Stimulated activated CD8-positive, alpha-beta memory T cell treated with anti-CD3 and anti-CD28 coated beads, Interleukin-15, amount 100 ng/mL, for 1 hour (primary cell): Measurements from ENCODE around the gene FRYL.
"Not testable (repeated sequence)": the region's sequence is repeated elsewhere in the genome, so short reads cannot be mapped to it uniquely, and the experiment has no call there.

Source experiments
- DNase-seq: peaks from one replicate; pipeline ENCODE4 v3.0.0-alpha.2; 2020; ENCODE audit warnings: low read depth

FRYL gene

DNA sequence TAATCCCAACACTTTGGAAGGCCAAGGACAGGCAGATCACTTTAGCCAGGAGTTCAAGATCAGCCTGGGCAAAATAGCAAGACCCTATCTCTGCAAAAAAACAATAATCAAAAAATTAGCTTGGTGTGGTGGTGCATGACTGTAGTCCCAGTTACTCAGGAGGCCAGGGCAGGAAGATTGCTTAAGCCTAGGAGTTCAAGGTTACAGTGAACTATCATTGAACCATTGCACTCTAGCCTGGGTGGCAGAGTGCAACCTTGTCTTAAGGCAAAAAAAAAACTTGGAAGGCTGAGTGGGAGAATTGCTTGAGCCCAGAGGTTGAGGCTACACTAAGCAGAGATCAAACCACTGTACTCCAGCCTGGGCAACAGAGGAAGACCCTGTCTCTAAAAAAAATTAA is 5.2 kb upstream of the FRYL start:
- DNase-seq, result no peak

DNA sequence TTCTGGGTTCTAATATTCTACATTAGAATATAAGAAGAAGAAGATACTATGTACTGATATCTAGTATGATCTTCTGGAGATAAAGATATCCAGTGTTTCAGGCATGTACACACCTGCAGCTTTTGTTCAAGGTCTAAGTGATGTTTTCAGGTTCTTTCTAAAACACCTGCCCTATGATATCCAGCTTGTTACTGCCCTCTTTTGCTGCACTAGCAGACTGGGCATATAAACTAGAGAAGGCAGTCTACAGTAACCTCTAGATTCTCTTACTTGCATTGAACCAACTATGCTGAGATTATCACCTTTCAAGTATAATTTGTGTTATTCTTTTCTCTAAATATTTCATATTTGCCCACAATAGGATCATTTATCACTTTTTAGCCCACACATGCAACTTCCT is 1.9 kb upstream of the FRYL start:
- no peak for DNase-seq

DNA sequence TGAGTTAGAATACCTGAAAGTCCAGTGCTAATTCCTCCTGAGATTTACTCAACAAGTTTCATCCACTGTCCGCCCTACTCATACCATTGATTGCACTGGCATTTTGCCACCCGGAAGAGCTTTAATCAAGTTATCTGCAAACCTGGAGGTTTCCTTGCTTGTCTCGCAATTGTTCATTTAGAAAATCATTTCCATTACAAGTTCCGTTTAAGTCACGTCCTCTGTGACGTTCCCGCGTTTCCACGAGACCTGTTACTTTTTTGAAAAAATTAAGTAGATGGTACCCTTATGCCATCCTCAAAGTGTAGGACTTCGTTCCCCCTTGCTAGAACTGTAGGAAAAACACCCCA is 761 bp upstream of the FRYL start:
- DNase-seq, result no peak

DNA sequence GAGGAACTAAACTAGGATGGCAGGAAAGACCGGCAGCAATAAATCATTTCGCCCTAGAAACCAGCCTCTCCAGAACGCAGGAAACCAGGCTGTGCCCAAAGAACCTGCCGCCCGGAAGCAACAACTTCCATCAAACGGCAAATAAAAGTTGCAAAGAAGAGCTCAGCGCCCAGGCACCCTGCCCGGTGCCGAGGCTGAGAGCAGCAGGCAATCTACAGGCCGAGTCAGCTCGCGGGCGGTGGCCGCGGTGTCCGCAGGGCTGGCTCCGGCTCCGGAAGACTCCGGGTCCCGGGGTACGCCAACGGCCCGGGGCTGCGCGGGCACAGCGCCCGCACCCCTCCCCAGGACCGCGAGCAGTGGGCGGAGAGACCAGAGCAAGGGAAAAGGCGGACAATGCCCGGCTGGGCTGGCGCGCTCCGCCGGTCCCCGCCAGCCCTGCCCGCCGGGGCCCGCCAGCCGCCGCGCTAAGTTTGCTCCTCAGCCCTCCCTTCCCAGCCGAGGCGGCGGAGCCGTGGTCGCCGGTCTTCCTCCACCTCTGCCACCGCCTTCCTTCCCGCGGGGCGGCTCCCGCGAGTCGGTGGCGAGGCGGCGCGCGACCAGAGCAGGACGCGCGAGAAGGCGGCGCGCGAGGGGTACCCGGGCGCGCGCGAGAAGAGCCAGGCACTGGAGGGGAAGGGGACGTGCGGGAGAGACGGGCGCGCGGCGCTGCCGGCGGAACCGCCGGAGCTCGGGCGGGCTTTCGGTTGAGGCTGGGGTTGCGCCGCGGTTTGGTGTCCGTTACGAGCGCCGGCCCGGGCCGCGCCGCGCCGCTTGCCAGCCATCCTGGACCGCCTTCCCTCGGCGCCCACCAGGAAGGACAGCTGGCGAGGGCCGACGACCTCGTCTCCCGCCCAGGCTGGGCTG is 733 bp downstream of the FRYL start:
- peak; percentile 26 for DNase-seq

DNA sequence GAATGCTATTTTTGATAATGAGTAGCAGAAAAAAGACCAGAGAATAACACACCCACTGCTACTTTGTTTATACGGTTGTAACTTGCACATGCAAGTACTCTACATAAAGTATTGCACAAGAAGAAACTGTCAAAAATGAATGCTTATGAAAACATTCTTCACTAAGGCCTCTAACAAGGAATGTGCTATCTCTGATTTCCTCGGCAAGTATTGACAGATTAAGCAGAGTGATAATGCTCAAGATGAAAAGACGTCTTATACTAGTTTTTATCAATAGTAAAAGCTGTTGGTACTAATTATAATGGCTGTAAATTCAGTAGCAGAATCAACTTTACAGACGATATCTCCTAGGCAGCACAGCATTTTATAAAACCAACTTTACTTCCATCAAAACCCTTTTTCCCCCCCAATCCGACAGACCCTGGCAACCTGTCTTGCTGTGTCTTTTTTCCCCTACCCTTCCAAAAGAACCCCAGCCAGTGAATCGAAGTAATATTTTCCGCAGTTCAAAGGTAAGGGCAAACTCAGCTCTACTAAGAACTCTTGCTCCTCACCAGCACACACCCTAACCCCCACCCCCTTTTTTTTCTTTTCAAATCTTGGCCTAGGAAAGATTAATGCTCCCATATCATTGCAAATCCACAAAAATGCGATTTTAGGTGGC is 1.5 kb downstream of the FRYL start:
- DNase-seq, result no peak

DNA sequence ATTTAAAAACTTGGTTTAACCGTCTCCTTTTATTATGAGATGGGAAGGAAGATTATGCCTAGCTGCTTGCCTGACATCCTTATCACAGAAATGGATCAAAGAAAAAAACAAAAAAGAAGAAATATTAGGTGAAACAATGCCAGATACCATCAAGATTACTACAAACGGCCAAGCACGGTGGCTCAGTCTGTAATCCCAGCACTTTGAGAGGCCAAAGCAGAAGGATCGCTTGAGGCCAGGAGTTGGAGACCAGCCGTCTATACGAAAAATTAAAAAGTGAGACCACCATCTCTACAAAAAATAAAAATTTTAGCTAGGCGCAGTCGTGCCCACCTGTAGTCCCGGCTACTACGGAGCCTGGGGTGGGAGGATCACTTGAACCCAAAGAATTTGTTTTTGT is 2.3 kb downstream of the FRYL start:
- DNase-seq, result no peak

DNA sequence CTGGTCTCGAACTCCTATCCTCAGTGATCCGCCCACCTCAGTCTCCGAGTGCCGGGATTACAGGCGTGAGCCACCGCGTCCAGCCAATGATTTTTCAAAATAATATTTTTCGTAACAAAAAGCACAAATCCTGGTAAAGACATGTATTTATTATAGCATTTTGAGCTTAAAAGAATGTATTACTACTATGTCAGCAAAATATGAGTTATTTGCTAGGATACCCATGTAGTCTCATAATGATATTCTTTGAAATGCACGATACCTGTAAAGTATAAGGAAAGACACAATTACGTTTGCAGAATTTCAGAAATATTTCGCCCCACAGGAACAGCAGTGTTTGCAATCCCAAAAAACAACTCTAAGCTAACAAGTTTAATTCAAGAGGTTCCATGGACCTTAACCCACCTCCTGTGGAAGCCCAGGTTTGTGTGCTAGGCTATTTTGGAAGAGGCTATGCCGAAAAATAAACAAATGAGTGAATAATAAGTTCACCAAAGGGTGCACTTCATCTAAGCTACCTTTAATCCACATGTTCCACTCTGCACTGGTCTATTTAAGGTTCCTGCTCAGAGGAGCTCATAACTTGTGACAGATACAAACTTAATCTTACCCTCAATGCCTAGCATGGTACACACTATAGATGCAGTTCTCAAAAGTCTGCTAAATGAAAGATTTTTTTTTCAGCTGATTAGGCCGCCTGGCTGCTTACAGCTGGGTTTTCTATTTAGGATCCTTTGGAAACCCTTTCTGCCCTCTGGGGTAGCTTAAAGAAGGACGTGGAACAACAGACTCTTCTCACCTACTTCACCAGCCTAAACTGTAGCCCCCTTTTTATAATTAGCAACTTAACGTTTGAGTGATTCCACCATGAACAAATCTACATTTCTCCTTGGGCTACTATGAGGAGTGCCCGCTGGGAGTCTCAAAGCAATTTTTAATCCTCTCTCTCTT is 5.0 kb downstream of the FRYL start:
- DNase-seq, result no peak

DNA sequence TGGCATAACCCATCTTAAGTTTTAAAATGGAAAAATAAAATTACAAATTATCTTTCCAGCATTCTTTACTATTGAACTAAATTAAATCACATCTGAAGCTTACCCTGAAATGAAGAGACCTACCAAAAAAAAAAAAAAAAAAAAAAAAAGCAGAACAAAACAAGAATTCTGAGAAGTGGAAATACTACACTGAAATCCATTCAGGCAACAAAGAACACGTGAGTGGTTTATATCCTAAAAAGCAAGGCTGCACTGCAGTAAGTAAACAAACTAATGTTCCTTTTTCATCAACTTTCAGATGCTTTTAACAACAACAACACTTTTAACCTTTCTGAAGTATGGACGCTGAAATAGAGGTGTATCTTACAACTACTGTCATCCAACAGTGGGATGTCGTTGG is 7.5 kb downstream of the FRYL start:
- no peak for DNase-seq

DNA sequence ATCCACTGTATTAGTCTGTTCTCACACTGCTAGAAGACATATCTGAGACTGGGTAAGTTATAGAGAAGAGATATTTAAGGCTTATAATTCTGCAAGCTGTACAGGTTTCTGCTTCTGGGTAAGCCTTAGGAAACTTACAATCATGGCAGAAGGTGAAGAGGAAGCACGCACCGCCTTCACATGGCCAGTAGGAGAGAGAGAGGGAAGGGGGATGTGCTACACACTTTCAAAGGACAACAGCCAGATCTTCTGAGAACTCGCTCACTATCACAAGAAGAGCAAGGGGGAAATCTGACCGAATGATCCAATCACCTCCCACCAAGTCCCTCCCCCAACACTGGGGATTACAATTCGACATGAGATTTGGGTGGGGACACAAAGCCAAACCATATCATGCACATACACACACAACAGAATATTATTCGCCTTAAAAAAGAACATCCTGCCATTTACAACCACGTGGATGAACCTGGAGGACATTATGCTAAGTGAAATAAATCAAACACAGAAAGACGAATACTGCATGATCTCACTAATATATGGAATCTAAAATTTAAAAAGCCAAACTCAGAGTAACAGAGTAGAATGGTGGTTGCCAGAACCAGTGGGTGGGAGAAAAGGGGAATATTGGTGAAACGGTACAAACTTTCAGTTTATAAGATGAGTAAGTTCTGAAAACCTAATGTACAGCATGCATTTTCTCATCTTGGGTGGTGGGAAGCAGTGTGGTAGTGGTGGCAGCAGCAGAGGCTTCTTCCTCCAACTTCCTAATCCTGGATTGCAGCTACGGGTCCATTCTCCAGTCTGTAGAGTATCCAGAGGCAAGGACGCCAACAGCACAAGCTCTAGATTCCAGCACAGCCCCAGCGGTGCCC is 12.8 kb downstream of the FRYL start:
- no peak for DNase-seq

DNA sequence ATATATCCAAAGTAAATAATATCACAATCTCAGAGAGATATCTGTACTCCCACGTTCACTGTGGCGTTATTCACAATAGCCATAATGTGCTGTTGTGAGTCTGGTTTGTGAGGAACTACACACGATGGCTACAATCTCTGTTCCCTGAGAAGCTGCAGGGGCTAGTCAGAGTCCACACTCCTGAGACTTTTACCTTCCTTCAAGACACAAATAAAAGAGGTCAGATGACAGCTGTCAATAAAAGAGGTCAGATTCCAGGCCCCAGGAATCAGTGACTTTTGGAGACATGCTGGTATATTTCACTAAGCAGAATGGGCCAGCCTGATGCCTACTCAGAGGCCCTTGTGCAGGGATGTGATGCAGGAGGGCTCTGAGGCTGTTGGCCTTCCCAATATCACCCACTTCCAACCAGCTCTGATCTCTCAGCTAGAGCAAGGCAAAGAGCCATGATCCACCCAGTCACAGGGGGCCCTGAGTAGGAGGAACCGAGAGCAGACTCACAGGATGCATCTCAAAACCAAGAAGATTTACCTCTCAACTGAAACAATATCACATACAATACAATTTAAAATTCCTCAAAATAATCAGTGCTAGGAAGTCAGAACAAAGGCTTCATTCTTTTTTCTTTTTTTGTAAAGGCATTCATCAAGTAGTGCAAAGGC is 13.8 kb downstream of the FRYL start:
- DNase-seq, result no peak

DNA sequence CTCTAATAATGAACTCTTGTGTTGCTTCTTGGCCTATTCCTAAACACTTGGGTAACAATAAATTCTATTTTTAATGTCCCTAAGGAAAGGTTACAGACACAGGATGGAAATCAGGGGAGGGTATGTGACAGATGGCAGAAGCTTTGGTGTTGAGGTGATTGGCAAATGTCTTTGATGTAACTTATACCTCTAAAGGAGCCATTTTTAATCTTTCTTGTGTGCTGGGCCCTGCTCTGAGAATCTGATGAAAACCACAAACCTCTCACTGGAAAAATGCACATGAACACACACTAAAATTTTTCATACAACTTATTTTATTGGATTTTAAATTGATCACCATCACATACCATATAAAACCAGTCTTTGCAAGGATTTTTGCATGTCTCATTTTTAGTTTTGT is 17.7 kb downstream of the FRYL start:
- DNase-seq, result no peak

DNA sequence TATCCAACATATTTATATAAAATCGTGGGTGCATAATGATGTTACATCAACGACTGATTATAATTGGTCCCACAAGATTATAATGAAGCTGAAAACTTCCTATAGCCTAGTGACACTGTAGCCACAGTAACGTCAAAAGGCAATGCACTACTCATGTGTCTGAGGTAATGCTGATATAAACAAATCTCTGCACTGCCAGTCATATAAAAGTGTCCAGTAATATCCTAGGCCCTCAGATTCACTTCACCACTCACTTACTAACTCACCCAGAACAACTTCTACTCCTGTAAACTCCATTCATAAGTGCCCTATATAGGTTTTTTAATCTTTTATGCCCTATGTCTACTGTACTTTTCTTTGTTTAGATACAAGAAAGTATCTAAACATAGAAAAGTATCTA is 18.8 kb downstream of the FRYL start:
- no peak for DNase-seq

DNA sequence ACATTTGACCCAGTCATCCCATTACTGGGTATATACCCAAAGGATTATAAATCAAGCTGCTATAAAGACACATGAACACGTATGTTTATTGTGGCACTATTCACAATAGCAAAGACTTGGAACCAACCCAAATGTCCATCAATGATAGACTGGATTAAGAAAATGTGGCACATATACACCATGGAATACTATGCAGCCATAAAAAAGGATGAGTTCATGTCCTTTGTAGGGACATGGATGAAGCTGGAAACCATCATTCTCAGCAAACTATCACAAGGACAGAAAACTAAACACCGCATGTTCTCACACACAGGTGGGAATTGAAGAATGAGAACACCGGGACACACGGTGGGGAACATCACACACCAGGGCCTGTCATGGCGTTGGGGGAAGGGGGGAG is 21.4 kb downstream of the FRYL start:
- DNase-seq, result not testable (repeated sequence)

DNA sequence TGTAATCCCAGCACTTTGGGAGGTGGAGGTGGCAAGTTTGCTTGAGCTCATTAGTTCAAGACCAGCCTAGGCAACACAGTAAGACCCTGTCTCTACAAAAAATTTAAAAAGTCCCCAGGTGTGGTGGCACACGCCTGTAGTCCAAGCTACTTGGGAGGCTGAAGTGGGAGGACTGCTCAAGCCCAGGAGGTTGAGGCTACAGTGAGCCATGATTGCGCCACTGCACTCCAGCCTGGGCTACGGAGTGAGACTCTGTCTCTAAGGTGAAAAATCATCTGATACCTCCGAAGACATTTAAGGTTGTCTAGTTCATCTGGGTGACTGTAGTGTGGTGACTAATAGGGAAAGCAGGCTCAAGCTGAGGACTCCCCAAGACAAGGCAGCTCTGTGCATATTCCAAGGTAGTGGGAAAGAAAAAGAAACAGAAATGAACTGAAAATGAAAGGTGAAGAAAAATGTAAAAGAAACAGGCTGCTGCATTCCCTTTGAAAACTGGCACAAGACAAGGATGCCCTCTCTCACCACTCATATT is 23.3 kb downstream of the FRYL start:
- DNase-seq, result no peak

DNA sequence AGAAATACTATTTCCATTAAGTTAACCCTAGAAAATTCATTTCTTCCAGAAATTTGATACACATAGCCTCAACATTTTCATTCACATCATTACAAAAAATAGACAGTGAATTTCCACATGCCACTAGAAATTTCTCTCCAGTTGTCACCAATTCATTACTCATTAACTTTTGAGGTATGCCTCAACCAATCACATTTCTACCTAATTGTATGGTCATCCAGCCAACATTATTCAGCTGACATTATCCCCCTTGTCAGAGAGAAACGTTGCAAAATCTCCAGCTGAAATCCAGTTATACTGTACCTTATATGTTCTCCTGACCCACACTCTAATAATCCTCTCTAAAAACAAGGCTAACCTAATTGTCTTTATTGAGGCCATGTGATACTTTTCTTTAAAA is 24.8 kb downstream of the FRYL start:
- no peak for DNase-seq

DNA sequence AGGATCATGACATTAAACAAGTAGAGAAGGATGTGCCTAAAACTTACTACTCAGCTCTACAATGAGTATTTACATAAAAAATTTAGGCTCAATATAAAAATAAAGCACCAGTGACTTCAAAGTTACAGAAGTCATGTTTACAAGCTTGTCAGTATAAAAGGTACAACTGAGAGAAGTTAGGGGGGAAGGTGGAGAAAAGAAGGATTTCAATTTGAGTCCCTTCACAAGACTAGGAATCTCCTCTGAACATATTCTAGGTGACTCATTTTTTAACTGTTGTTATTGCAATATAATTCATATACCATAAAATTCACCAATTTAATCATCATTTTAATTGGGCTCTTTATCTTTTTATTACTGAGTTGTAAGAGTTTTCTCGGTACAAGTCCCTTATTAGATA is 26.9 kb downstream of the FRYL start:
- DNase-seq, result no peak

DNA sequence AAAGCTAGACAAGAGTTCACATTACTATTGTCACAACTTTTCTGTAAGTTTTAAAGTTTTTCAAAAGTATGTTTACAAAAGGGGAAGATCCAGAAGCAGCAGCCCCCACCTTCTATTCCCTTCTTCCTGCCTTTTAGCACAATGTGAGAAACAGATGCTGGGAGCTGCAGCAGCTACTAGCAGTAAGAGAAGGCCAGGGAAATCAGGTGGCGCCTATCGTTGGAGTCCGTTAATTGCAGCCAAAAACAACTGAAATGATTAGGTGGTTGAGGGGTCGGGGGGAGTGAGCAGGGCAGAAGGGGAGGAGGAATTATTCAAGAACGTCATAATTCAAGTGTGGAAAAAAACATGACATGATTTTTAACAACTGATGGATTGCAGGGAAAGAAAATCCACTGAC is 27.4 kb downstream of the FRYL start:
- no peak for DNase-seq

DNA sequence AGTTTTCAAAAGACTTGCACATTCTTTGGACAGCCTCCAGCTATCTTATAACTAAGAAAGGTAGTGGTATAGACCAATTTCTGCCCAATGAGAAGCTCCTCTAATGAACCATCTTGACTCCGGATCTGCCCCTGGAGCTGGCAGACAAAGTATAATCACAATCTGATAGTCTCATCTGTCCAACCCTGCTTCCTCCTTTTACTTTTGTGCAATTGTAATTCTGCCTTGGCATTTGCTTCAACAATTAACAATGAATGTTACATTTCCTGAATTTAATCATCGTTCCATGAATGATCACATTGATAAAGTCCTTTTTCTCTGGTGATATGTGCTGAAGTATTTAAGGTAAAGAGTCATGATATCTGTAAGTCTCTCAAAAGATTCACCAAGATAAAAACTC is 27.8 kb downstream of the FRYL start:
- DNase-seq, result no peak

DNA sequence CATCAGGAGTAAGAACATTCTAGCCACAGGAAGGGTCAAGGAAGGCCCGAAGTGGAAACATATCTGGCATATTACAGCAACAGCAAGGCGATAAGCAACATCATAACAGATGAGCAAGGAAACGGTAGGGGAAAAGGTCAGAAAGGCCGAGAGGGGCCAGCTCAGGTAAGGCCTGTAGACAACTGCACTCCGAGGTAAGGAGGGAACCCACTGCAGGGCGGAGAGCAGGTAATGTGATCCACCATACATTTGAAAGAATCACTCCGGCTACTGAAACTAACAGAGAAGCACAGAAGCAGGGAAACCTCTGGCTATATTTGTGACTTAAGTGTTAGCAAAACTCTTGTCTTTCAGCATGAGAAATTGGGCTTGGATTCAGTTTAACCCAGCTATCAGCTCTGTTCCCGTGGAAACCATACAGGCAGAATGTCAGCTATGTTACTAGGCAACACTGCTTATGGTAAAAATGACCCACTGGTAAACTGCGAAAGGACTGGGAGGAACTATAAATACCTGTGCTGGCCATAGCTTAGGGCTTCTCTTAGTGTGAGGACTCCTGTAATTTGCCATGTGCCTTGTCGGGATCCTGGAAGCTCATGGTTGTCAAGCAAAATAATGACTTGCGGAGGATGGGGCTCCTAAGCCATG is 31.0 kb downstream of the FRYL start:
- no peak for DNase-seq

DNA sequence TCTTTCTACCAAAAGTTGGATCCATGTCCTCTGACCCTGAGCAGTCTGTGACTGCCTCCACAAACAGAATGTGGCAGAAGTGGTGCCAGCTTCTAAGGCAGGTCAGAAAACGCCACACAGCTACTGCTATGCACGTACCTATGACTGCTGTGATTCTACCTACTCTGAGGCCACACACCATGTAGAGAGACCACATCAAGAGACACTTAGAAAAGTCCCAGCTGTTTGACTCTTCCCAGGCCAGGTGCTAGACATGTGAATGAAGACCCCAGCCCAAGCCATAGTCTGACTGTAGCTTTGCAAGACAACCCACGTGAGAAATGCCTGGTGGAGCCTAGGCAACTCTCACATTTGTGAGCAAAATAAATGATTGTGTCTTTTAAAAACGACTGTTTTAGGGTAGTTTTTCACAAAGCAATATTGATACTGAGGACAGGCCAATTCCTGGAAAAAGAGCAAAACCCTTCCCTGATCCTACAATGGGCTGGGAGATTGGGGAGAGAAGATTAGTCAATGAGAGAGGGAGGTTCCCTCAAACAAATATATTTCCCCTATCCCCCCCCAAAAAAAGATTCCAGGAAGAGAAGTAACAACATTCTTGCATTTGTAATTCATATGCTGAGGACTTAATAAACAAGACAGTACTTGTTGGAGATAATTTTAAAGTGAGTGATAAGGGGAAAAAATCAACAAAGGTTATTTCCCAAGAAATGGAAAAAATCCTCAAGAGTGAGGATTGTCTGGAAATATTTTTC is 33.3 kb downstream of the FRYL start:
- no peak for DNase-seq
